ENCODE data around the gene MBD5. TPM values are rescaled to one million over a fixed set of nuclear protein-coding genes. Genes with fewer than 3 reads are reported as not detected.

The MBD5 gene
- total and polyA plus RNA-seq, 8 donors: 3.2 to 173 (median 26.5) TPM

DNA sequence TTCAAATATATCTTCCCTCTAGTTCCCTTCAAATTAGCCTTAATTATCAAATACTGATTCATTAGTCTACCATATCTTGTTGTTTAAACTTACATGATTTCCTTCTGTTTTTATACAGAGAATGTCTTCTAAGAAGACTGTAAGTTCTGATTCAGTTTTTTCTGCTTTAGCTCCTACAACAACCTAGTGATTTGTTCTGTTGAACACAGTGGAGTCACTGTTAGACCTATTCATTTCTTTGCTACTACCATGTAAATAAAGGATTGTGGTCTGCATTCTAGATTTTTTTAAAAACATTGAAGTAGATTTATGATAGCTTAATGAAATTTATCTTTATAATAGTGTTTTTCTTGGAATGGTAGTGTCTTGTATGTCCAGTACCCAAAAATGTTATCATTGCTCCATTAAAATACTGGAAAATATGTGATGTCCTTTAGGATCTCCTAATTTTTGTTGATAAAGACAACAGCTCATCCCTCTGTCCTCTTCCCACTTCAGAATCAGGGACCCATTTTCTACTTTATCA is 146.4 kb downstream of the MBD5 start:
- Histone ChIP-seq H3K36me3 (no peaks in the 10 kb centered on the region), H3K4me3 (no peak overlapping the region), H3K27me3 (no peaks in the 10 kb centered on the region), H3K9me3 (no peaks in the 10 kb centered on the region), H3K27ac (no peak overlapping the region), H3K4me1 (no peaks in the 10 kb centered on the region)
- no peak for DNase-seq
- intact Hi-C loops (cut with DNase I; ENCODE audit: low total_unique reads): no loop called here
- TF ChIP-seq EP300 (IDR thresholded peaks at IDR 0.05): no peak
- TF ChIP-seq, protein P1, sequence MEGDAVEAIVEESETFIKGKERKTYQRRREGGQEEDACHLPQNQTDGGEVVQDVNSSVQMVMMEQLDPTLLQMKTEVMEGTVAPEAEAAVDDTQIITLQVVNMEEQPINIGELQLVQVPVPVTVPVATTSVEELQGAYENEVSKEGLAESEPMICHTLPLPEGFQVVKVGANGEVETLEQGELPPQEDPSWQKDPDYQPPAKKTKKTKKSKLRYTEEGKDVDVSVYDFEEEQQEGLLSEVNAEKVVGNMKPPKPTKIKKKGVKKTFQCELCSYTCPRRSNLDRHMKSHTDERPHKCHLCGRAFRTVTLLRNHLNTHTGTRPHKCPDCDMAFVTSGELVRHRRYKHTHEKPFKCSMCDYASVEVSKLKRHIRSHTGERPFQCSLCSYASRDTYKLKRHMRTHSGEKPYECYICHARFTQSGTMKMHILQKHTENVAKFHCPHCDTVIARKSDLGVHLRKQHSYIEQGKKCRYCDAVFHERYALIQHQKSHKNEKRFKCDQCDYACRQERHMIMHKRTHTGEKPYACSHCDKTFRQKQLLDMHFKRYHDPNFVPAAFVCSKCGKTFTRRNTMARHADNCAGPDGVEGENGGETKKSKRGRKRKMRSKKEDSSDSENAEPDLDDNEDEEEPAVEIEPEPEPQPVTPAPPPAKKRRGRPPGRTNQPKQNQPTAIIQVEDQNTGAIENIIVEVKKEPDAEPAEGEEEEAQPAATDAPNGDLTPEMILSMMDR (IDR thresholded peaks at IDR 0.05): no peak
- no peak for TF ChIP-seq POLR2AphosphoS5 (IDR thresholded peaks at IDR 0.05)
- no peak for TF ChIP-seq POLR2A (IDR thresholded peaks at IDR 0.05)

DNA sequence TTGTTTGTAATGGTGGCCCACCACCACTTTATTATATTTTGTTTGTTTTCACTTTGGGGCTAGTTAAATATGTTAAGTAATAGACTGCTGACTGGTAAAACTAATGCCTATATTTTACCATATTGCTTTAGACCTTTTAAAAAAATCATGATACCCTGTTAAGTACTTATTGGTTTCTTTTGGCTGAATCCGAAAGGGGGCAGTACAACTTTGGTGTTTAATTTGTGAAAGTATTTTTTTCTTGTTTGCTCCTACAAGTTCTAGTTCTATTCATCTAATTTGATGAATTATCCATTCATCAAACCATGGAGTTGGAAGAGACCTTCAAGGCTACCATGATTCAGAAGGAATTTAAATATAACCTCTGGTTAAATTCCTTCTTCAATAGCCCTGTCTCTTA is 147.0 kb downstream of the MBD5 start:
- Histone ChIP-seq H3K9me3 (no peaks in the 10 kb centered on the region), H3K4me3 (no peak overlapping the region), H3K4me1 (no peaks in the 10 kb centered on the region), H3K36me3 (no peaks in the 10 kb centered on the region), H3K27ac (no peak overlapping the region), H3K27me3 (no peaks in the 10 kb centered on the region)
- WGBS, 5 donors: 88 to 96% (median 95%) methylated on average over 1 of the region's 1 CpG
- DNase-seq: no peak
- TF ChIP-seq POLR2A (IDR thresholded peaks at IDR 0.05) (no peak), POLR2AphosphoS5 (IDR thresholded peaks at IDR 0.05) (no peak), EP300 (IDR thresholded peaks at IDR 0.05) (no peak)
- TF ChIP-seq, protein P1 (IDR thresholded peaks at IDR 0.05): no peak
- intact Hi-C loops (cut with DNase I; ENCODE audit: low total_unique reads): no loop called here

DNA sequence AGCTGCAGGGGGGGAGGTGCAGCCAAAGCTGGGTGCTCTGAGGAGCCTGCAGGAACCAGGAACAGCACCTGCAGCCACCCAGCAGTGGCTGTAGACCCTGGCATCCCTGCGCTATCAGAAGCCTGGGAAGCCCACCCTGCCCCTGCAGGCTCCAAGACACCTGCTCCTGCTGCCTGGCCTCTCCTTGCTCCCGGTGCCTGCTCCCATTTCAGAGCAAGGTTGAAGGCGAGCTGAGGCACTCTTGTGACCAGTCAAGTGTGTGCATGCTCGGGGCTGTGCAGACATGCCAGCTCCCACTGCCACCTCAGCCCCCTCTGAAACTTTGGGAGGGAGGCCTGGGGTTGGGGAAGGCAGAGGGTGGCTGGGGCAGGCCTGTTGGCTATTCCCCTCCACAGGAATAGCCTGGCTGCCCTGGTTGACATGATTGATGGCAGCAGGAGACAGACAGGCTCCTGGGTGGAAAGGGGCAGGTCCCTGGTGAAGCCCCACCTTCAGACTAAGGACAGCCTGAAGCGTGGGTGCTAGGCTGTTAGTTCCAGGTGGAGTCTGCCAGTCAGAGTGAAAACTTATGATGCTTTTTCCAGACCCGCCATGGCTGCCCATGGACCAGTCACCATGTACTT is 151.4 kb downstream of the MBD5 start:
- H3K36me3 ChIP-seq: no peaks in the 10 kb centered on the region
- H3K27ac ChIP-seq: no peak overlapping the region
- 95 to 100% (median 98%) methylated on average over 3 to 6 of the region's 6 CpGs for WGBS, 5 donors
- no peaks in the 10 kb centered on the region for H3K27me3 ChIP-seq
- intact Hi-C loops (cut with DNase I; ENCODE audit: low total_unique reads): no loop called here
- TF ChIP-seq POLR2A (IDR thresholded peaks at IDR 0.05) (no peak), EP300 (IDR thresholded peaks at IDR 0.05) (no peak), POLR2AphosphoS5 (IDR thresholded peaks at IDR 0.05) (no peak)
- TF ChIP-seq, protein P1 (IDR thresholded peaks at IDR 0.05): no peak
- no peak for DNase-seq
- no peak overlapping the region for H3K4me3 ChIP-seq
- peaks cover 0 to 6% (median 0%) of the 10 kb centered on the region in 4 donors for H3K4me1 ChIP-seq
- H3K9me3 ChIP-seq: no peaks in the 10 kb centered on the region

DNA sequence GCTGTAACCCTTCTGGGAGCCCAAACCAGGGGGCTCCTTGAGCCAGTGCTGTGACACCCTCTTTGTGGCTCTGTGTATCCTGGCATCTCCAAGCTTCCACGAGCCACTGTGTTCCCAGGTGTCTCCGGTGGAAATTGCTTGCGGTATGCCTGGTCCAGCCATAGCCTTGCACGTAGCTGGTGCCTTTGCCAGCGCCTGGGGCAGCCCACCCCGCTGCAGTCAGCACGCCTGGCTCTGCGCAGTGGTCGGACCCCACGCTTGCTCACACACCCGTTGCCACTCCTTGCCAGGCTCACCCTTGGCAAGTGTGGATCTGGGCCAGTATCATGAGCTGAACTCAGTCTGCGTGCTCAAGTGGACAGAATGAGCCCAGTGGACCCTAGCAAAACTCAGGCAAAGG is 152.3 kb downstream of the MBD5 start:
- 91 to 99% (median 98%) methylated on average over 11 to 12 of the region's 12 CpGs for WGBS, 5 donors
- intact Hi-C loops (cut with DNase I; ENCODE audit: low total_unique reads): no loop called here
- no peaks in the 10 kb centered on the region for H3K36me3 ChIP-seq
- no peak for DNase-seq
- no peak overlapping the region for H3K4me3 ChIP-seq
- H3K27ac ChIP-seq: no peak overlapping the region
- no peaks in the 10 kb centered on the region for H3K9me3 ChIP-seq
- H3K4me1 ChIP-seq: peaks cover 0 to 6% (median 0%) of the 10 kb centered on the region in 4 donors
- no peaks in the 10 kb centered on the region for H3K27me3 ChIP-seq
- TF ChIP-seq POLR2AphosphoS5 (IDR thresholded peaks at IDR 0.05) (no peak), POLR2A (IDR thresholded peaks at IDR 0.05) (no peak), EP300 (IDR thresholded peaks at IDR 0.05) (no peak)
- TF ChIP-seq, protein P1 (IDR thresholded peaks at IDR 0.05): no peak

Data from stomach (tissue), 9 donors.